Sigmoid colon (tissue), 4 donors: Measurements from ENCODE around the gene SOX2.
A peak's percentile ranks its signal among the peaks of the same experiment; 100 is the strongest.

Experiments used
- EP300 ChIP-seq, 4 donors: sonication (generic); formaldehyde crosslinking; IDR thresholded peaks; one replicate each; pipeline ENCODE4 v1.6.1; 2017; ENCODE audit warnings: antibody characterized with exemption in 4 of 4
- POLR2A ChIP-seq, 2 donors: fragments of 450-650 bp; IDR thresholded peaks; one replicate each; pipeline ENCODE4 v1.6.1; 2016; ENCODE audit warnings: antibody characterized with exemption in 2 of 2, mild to moderate bottlenecking in 2 of 2, moderate library complexity in 2 of 2
- TF ChIP-seq, protein P1 (sequence below), 4 experiments: fragments of 450-650 bp in 3 of 4; fragments of 200-600 bp in 1 of 4; IDR thresholded peaks; one replicate each; pipeline ENCODE4 v1.5.1; 2016 to 2019; ENCODE audit warnings: antibody characterized with exemption in 4 of 4, mild to moderate bottlenecking in 3 of 4, moderate library complexity in 2 of 4

DNA sequence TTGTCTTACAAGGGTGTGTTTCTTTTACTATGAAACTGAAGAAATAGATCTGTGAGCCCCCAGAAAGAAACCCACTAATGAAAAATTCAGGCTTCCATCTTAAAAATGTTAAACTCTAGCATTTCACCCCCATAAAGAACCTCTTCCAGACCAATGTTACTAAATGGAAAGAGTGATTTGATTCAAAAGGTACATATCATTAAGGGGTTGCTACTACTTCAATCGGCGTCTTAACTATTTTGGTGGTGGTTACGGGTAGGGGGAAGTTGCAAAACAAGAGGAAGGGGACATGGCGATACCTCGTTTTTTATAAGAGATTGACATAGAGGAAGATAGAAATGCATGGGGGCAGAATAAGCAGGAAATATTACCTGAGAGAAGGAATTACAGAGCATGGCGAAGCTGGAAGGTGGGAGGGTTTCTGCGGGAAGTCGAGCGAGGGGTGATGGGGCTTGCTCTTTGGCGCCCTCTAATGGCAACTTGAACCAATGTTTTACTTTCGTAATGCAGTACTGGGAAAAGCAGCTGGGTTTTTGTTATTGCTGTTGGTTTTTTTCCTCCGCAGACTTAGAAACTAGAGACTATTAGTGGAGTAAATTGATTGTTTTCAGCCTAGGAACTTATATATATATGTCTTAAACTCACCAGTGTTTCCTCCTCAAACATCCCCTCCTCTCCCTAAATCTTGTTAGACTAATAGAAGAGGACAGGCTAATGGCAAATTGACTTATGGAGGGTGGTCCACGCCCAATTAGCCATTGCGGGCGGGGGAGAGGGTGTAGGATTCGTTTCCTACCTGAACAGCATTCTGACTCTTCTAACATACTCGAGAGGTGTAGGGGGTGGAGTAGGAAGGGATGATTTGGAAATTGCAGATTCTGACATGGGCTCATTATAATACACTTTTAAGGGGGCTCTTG is 11.3 kb upstream of the SOX2 start:
- TF ChIP-seq, protein P1, sequence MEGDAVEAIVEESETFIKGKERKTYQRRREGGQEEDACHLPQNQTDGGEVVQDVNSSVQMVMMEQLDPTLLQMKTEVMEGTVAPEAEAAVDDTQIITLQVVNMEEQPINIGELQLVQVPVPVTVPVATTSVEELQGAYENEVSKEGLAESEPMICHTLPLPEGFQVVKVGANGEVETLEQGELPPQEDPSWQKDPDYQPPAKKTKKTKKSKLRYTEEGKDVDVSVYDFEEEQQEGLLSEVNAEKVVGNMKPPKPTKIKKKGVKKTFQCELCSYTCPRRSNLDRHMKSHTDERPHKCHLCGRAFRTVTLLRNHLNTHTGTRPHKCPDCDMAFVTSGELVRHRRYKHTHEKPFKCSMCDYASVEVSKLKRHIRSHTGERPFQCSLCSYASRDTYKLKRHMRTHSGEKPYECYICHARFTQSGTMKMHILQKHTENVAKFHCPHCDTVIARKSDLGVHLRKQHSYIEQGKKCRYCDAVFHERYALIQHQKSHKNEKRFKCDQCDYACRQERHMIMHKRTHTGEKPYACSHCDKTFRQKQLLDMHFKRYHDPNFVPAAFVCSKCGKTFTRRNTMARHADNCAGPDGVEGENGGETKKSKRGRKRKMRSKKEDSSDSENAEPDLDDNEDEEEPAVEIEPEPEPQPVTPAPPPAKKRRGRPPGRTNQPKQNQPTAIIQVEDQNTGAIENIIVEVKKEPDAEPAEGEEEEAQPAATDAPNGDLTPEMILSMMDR (IDR thresholded peaks at IDR 0.05): peak in 3 of 4 experiments; percentile 44 to 82 (median 45)
- no peak for TF ChIP-seq EP300 (IDR thresholded peaks at IDR 0.05)
- TF ChIP-seq POLR2A (IDR thresholded peaks at IDR 0.05): no peak
